Measurements from ENCODE around the gene LCMT1.

The LCMT1 gene

GRCh38 chr16:25194273-25194878, 82.8 kb downstream of the LCMT1 start:
- Histone ChIP-seq H3K27me3 (ENCODE audit: low read depth, low read length) (no peaks in the 10 kb centered on the region), H3K9me3 (ENCODE audit: insufficient read depth, low read length) (no peaks in the 10 kb centered on the region), H3K9ac (ENCODE audit: low read length) (no peak overlapping the region), H4K20me1 (ENCODE audit: insufficient read depth, low read length) (no peaks in the 10 kb centered on the region), H3K4me2 (ENCODE audit: low read length) (no peak overlapping the region), H3K79me2 (ENCODE audit: low read length) (no peaks in the 10 kb centered on the region), H3K4me1 (ENCODE audit: low read length) (no peaks in the 10 kb centered on the region), H3K27ac (ENCODE audit: low read length) (no peak overlapping the region), H3K4me3 (ENCODE audit: low read length) (no peak overlapping the region), H2AFZ (ENCODE audit: low read depth, low read length) (no peak overlapping the region), H3K36me3 (replicated peaks; ENCODE audit: low read depth, low read length) (no peaks in the 10 kb centered on the region)
- TF ChIP-seq EZH2phosphoT487 (IDR thresholded peaks at IDR 0.05; ENCODE audit: low read depth), result no peak
- TF ChIP-seq, protein P1, sequence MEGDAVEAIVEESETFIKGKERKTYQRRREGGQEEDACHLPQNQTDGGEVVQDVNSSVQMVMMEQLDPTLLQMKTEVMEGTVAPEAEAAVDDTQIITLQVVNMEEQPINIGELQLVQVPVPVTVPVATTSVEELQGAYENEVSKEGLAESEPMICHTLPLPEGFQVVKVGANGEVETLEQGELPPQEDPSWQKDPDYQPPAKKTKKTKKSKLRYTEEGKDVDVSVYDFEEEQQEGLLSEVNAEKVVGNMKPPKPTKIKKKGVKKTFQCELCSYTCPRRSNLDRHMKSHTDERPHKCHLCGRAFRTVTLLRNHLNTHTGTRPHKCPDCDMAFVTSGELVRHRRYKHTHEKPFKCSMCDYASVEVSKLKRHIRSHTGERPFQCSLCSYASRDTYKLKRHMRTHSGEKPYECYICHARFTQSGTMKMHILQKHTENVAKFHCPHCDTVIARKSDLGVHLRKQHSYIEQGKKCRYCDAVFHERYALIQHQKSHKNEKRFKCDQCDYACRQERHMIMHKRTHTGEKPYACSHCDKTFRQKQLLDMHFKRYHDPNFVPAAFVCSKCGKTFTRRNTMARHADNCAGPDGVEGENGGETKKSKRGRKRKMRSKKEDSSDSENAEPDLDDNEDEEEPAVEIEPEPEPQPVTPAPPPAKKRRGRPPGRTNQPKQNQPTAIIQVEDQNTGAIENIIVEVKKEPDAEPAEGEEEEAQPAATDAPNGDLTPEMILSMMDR (IDR thresholded peaks at IDR 0.05; ENCODE audit: low read depth, low read length), result no peak

GRCh38 chr16:25198021-25198420, 86.5 kb downstream of the LCMT1 start:
- Histone ChIP-seq H3K27ac (ENCODE audit: low read length) (no peak overlapping the region), H2AFZ (ENCODE audit: low read depth, low read length) (no peak overlapping the region)

DNA sequence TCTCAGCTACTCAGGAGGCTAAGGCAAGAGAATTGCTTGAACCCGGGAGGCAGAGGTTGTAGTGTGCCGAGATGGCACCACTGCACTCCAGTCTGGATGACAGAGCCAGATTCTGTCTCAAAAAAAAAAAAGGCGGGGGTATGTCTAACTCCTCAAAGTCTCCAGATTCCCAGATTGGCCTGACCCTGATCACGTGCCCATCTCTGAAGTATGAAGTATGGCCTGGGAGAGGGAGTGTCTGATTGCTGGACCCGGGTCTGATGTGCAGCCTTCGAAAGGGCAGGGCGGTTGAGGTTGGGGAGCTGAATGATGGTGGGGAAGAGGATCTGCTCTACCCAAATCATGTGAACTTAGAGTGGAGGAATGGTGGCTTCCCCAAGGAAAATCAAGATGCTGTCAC, 87.9 kb downstream of the LCMT1 start:
- H3K27ac ChIP-seq (ENCODE audit: low read length), result no peak overlapping the region
- H3K4me2 ChIP-seq (ENCODE audit: low read length), result no peak overlapping the region
- H2AFZ ChIP-seq (ENCODE audit: low read depth, low read length), result no peak overlapping the region
- H3K79me2 ChIP-seq (ENCODE audit: low read length), result no peaks in the 10 kb centered on the region
- no peaks in the 10 kb centered on the region for H3K36me3 ChIP-seq (replicated peaks; ENCODE audit: low read depth, low read length)
- H3K4me3 ChIP-seq (ENCODE audit: low read length), result no peak overlapping the region
- no peaks in the 10 kb centered on the region for H3K27me3 ChIP-seq (ENCODE audit: low read depth, low read length)
- TF ChIP-seq EZH2phosphoT487 (IDR thresholded peaks at IDR 0.05; ENCODE audit: low read depth), result no peak
- TF ChIP-seq, protein P1 (IDR thresholded peaks at IDR 0.05; ENCODE audit: low read depth, low read length), result no peak
- H3K9me3 ChIP-seq (ENCODE audit: insufficient read depth, low read length), result no peaks in the 10 kb centered on the region
- H3K4me1 ChIP-seq (ENCODE audit: low read length), result no peaks in the 10 kb centered on the region
- no peaks in the 10 kb centered on the region for H4K20me1 ChIP-seq (ENCODE audit: insufficient read depth, low read length)
- no peak overlapping the region for H3K9ac ChIP-seq (ENCODE audit: low read length)

More at GRCh38 chr16:25198021-25198420, 86.5 kb downstream of the LCMT1 start:
- Histone ChIP-seq H3K36me3 (replicated peaks; ENCODE audit: low read depth, low read length) (no peaks in the 10 kb centered on the region), H3K9ac (ENCODE audit: low read length) (no peak overlapping the region), H3K4me1 (ENCODE audit: low read length) (no peaks in the 10 kb centered on the region), H4K20me1 (ENCODE audit: insufficient read depth, low read length) (no peaks in the 10 kb centered on the region), H3K4me2 (ENCODE audit: low read length) (no peak overlapping the region), H3K27me3 (ENCODE audit: low read depth, low read length) (no peaks in the 10 kb centered on the region), H3K4me3 (ENCODE audit: low read length) (no peak overlapping the region), H3K79me2 (ENCODE audit: low read length) (no peaks in the 10 kb centered on the region), H3K9me3 (ENCODE audit: insufficient read depth, low read length) (no peaks in the 10 kb centered on the region)
- no peak for TF ChIP-seq EZH2phosphoT487 (IDR thresholded peaks at IDR 0.05; ENCODE audit: low read depth)
- TF ChIP-seq, protein P1 (IDR thresholded peaks at IDR 0.05; ENCODE audit: low read depth, low read length), result no peak

DNA sequence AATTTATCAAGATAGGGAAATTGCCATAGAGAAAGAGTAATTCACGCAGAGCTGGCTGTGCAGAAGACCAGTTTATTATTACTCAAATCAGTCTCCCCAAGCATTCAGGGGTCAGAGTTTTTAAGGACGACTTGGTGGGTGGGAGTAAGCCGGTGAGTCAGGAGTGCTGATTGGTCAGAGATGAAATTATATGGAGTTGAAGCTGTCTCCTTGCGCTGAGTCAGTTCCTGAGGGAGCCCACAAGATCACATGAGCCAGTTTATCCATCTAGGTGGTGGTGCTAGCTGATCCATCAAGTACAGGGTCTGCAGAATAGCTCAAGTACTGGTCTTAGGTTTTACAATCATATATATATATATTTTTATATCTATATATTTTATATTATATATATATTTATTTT, 99.2 kb downstream of the LCMT1 start:
- Histone ChIP-seq H3K27ac (ENCODE audit: low read length) (no peak overlapping the region), H3K9me3 (ENCODE audit: insufficient read depth, low read length) (no peaks in the 10 kb centered on the region), H3K9ac (ENCODE audit: low read length) (no peak overlapping the region), H3K36me3 (replicated peaks; ENCODE audit: low read depth, low read length) (no peaks in the 10 kb centered on the region), H3K4me1 (ENCODE audit: low read length) (peaks cover 9% of the 10 kb centered on the region), H3K4me3 (ENCODE audit: low read length) (no peak overlapping the region), H4K20me1 (ENCODE audit: insufficient read depth, low read length) (no peaks in the 10 kb centered on the region), H3K79me2 (ENCODE audit: low read length) (no peaks in the 10 kb centered on the region), H3K27me3 (ENCODE audit: low read depth, low read length) (peaks cover 7% of the 10 kb centered on the region; the same call in 1 of the 2 replicates), H3K4me2 (ENCODE audit: low read length) (no peak overlapping the region), H2AFZ (ENCODE audit: low read depth, low read length) (no peak overlapping the region)
- no peak for TF ChIP-seq EZH2phosphoT487 (IDR thresholded peaks at IDR 0.05; ENCODE audit: low read depth)
- TF ChIP-seq, protein P1 (IDR thresholded peaks at IDR 0.05; ENCODE audit: low read depth, low read length), result no peak

Measured in OCI-LY3 (cell line).